ENCODE measurements around the gene TRAK2. TPM values are rescaled to one million over a fixed set of nuclear protein-coding genes. Genes with fewer than 3 reads are reported as not detected.

TRAK2 gene
- total RNA-seq, 4 donors from 2014 or later, result 12.4 to 21.8 (median 18.1) TPM

DNA sequence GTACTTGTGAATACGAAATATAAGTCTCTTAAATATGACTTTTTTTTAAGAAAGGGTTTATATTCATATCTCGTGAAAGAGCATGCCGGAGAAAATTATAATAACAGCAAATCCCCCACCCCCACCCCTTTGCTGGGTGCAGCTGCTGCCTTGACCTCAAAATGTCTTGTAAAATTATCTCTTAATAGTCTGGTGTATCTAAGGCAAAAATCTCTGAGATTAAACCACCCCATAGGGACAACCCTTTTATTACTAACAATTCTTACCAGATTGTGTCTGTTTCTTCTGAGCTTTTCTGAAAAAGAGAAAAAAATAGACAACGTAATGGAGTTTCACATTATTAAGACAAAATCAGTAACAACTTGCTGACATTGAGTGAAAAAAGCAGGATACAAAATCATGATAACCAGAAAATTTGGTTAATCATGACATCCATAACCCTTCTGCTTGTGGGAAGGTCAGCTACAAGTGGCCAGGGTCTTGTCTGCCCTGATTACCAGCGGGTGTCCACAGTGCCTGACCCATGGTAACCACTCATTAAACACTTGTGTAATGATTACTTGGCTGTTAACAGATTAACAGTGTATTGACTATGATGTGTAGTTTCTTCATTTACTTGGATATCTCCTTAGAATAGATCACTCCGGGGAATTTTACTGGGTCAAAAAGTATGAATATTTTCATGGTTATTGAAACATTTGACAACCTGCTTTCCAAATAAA, 1.8 kb upstream of the TRAK2 start:
- no peak for DNase-seq (ENCODE audit: low spot score in 2 of 2)
- TF ChIP-seq CTCF (IDR thresholded peaks at IDR 0.05) (no peak), POLR2A (IDR thresholded peaks at IDR 0.05) (no peak)
- intact Hi-C loops (cut with DNase I; ENCODE audit: low total_unique reads), result no loop called here
- WGBS, 2 donors, result 80 to 81% methylated on average over 6 of the region's 6 CpGs
- H3K4me3 ChIP-seq (ENCODE audit: low read depth, poor library complexity, severe bottlenecking), result no peak overlapping the region

GRCh38 chr2:201452058-201452921, 1.0 kb upstream of the TRAK2 start:
- 12 to 13% methylated on average over 24 to 31 of the region's 49 CpGs for WGBS, 2 donors
- peak overlapping the region; percentile 71 for H3K4me3 ChIP-seq (ENCODE audit: low read depth, poor library complexity, severe bottlenecking)
- no peak for DNase-seq (ENCODE audit: low spot score in 2 of 2)
- intact Hi-C loops (cut with DNase I; ENCODE audit: low total_unique reads), result no loop called here
- TF ChIP-seq CTCF (IDR thresholded peaks at IDR 0.05) (no peak), POLR2A (IDR thresholded peaks at IDR 0.05) (no peak)

- H3K4me3 ChIP-seq (ENCODE audit: low read depth, poor library complexity, severe bottlenecking), result peak overlapping the region; percentile 71
- intact Hi-C loops (cut with DNase I; ENCODE audit: low total_unique reads), result no loop called here
- TF ChIP-seq CTCF (IDR thresholded peaks at IDR 0.05), result no peak
- TF ChIP-seq POLR2A (IDR thresholded peaks at IDR 0.05), result no peak
- no peak for DNase-seq (ENCODE audit: low spot score in 2 of 2)
- 0 to 1% methylated on average over 8 of the region's 20 CpGs for WGBS, 2 donors
Measured at GRCh38 chr2:201450954-201451291, 335 bp downstream of the TRAK2 start.

DNA sequence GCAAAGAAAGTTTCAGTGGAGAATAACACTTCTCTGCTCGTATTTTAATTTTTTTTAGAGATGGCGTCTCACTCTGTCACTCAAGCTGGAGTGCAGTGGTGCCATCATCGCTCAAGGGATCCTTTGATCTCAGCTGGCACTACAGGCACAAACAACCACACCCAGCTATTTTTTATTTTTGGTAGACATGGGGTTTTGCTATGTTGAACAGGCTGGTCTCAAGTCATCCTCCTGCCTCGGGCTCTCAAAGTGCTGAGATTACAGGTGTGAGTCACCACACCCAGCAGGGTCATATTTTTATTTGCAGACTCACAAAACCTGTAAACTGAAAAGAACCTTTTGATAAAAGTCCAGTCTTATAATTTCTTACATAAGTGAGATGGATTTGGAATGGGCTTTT, 2.6 kb downstream of the TRAK2 start:
- intact Hi-C loops (cut with DNase I; ENCODE audit: low total_unique reads), result no loop called here
- no peak overlapping the region for H3K4me3 ChIP-seq (ENCODE audit: low read depth, poor library complexity, severe bottlenecking)
- TF ChIP-seq POLR2A (IDR thresholded peaks at IDR 0.05), result no peak
- TF ChIP-seq CTCF (IDR thresholded peaks at IDR 0.05), result no peak
- no peak for DNase-seq (ENCODE audit: low spot score in 2 of 2)
- 53 to 65% methylated on average over 4 of the region's 4 CpGs for WGBS, 2 donors

DNA sequence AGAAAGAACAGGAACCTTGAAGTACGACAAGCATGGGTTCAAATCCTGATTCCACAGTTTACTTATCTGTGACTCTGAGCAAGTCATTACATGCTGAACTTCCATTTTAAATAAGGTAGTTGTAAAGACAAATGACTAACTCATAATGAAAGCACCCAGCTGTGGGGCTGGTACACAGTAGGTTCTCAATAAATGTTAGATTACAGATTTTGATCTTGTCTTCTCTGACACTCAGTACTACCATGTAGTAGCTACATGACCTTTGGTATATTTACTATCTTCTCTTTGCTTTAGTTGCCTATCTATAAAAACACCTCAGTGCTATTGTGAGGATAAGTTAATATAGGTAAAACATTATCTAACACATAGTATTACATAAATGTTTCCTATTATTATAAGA, 3.2 kb downstream of the TRAK2 start:
- TF ChIP-seq POLR2A (IDR thresholded peaks at IDR 0.05), result no peak
- TF ChIP-seq CTCF (IDR thresholded peaks at IDR 0.05), result no peak
- H3K4me3 ChIP-seq (ENCODE audit: low read depth, poor library complexity, severe bottlenecking), result no peak overlapping the region
- intact Hi-C loops (cut with DNase I; ENCODE audit: low total_unique reads), result no loop called here
- DNase-seq (ENCODE audit: low spot score in 2 of 2), result no peak
- 69 to 79% methylated on average over 1 of the region's 1 CpG for WGBS, 2 donors
